Lung (tissue), 12 donors: ENCODE measurements around the gene ATRIP. TPM values are rescaled to one million over a fixed set of nuclear protein-coding genes. Genes with fewer than 3 reads are reported as not detected.
"Not testable (repeated sequence)": the region's sequence is repeated elsewhere in the genome, so short reads cannot be mapped to it uniquely, and the experiment has no call there.

ENCODE experiments used
- ATAC-seq: fragments of 200-7000 bp; cut with Tn5 transposase; one replicate; pipeline ENCODE4 v1.9.1; 2020; ENCODE audit warnings: moderate number of reproducible peaks; ENCODE audit not compliant: insufficient read depth, low FRiP score
- DNase-seq, 3 donors: peaks; one replicate each; pipeline ENCODE4 v3.0.0-alpha.2; 2013 to 2017
- H3K27ac ChIP-seq, 2 donors: one replicate each; pipeline ENCODE4 v1.5.1; 2013; ENCODE audit warnings: mild to moderate bottlenecking in 2 of 2, moderate library complexity in 2 of 2, control low read depth in 1 of 2, inconsistent platforms in 1 of 2, low read depth in 1 of 2, low read length in 1 of 2
- H3K27me3 ChIP-seq, 3 donors: one replicate each; pipeline ENCODE4 v1.5.1; 2013; ENCODE audit warnings: low read length in 2 of 3; ENCODE audit not compliant: control insufficient read depth in 3 of 3, insufficient read depth in 3 of 3
- H3K36me3 ChIP-seq, 4 donors: one replicate each; pipeline ENCODE4 v1.5.1; 2013; ENCODE audit warnings: low read length in 4 of 4, mild to moderate bottlenecking in 1 of 4, moderate library complexity in 1 of 4; ENCODE audit not compliant: control insufficient read depth in 4 of 4, insufficient read depth in 4 of 4
- H3K4me1 ChIP-seq, 5 donors: one replicate each; pipeline ENCODE4 v1.5.1; 2013; ENCODE audit warnings: low read length in 5 of 5, mild to moderate bottlenecking in 2 of 5, moderate library complexity in 1 of 5; ENCODE audit not compliant: control insufficient read depth in 5 of 5, insufficient read depth in 5 of 5
- H3K4me3 ChIP-seq: one replicate; pipeline ENCODE4 v1.5.1; 2013; ENCODE audit warnings: mild to moderate bottlenecking, control low read depth, moderate library complexity
- H3K9ac ChIP-seq, 2 donors: one replicate each; pipeline ENCODE4 v1.5.1; 2013; ENCODE audit warnings: low read length in 2 of 2, control low read depth in 1 of 2; ENCODE audit not compliant: insufficient read depth in 1 of 2
- H3K9me3 ChIP-seq, 4 donors: one replicate each; pipeline ENCODE4 v1.5.1; 2013; ENCODE audit warnings: low read length in 3 of 4, mild to moderate bottlenecking in 1 of 4, moderate library complexity in 1 of 4; ENCODE audit not compliant: control insufficient read depth in 4 of 4, insufficient read depth in 3 of 4
- CTCF ChIP-seq: IDR thresholded peaks from 2 replicates; pipeline ENCODE4 v1.5.1; 2012; ENCODE audit warnings: mild to moderate bottlenecking; ENCODE audit errors: control extremely low read depth, extremely low read depth
- whole genome bisulfite sequencing, 2 donors: extraction: QIAGEN DNeasy Blood & Tissue Kit; methylation state at CpG; one replicate each; pipeline ENCODE4 v1.1.7; 2013; 5-methylcytosine and 5-hydroxymethylcytosine counted together
- polyA plus RNA-seq, 2 donors: library from polyadenylated mRNA; stranded (reverse); fragments of 200-250 nt; gene quantifications; one replicate each; pipeline ENCODE4 v1.2.1, GENCODE V29; 2013
- total RNA-seq, 2 donors: library from RNA; depleted of rRNA in 1 of 2; stranded (reverse); fragments of >200 nt in 1 of 2; gene quantifications; one replicate each; pipeline ENCODE4 v1.2.1, GENCODE V29; 2014 to 2021
- donor health status: control.
- donor health status: control.
- donor health status: Bipolar disorder and iron deficiency.
- donor health status: healthy.
- donor health status: DM: yes; HTN: yes; CAD: no.

Gene ATRIP
- total and polyA plus RNA-seq, 4 donors: 4.8 to 7.6 (median 6.3) TPM

DNA sequence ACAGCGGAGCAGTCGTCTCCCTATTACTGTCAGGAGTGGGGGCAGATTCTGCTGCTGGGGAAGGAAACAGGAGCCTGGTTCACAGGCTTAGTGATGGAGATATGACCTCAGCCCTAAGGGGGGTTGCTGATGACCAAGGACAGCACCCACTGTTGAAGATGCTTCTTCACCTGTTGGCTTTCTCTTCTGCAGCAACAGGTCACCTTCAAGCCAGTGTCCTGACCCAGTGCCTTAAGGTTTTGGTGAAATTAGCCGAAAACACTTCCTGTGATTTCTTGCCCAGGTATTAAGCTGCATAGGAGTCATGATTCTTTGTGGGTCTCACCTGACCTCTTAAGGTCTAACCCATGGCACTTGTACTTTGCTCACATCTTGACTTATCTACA, 14.0 kb downstream of the ATRIP start:
- no peaks in the 10 kb centered on the region for H3K9me3 ChIP-seq
- peaks cover 0 to 5% (median 0%) of the 10 kb centered on the region in 5 donors for H3K4me1 ChIP-seq
- 93 to 96% methylated on average over 3 of the region's 3 CpGs for WGBS, 2 donors
- H3K36me3 ChIP-seq: peaks cover 10 to 31% (median 20%) of the 10 kb centered on the region in 4 donors
- H3K4me3 ChIP-seq: no peak overlapping the region
- no peaks in the 10 kb centered on the region for H3K27me3 ChIP-seq
- no peak for DNase-seq
- ATAC-seq: no peak
- no peak for TF ChIP-seq CTCF
- H3K9ac ChIP-seq: no peak overlapping the region
- H3K27ac ChIP-seq: no peak overlapping the region

GRCh38 chr3:48461767-48462166, 15.2 kb downstream of the ATRIP start:
- Histone ChIP-seq H3K36me3 (peaks cover 10 to 28% (median 20%) of the 10 kb centered on the region in 4 donors), H3K4me1 (peaks cover 0 to 18% (median 2%) of the 10 kb centered on the region in 5 donors)
- WGBS, 2 donors: 93% methylated on average over 7 of the region's 7 CpGs
- H3K27ac ChIP-seq, ATAC-seq, H3K27me3 ChIP-seq, DNase-seq, H3K9me3 ChIP-seq, H3K9ac ChIP-seq, H3K4me3 ChIP-seq: not testable (repeated sequence)

DNA sequence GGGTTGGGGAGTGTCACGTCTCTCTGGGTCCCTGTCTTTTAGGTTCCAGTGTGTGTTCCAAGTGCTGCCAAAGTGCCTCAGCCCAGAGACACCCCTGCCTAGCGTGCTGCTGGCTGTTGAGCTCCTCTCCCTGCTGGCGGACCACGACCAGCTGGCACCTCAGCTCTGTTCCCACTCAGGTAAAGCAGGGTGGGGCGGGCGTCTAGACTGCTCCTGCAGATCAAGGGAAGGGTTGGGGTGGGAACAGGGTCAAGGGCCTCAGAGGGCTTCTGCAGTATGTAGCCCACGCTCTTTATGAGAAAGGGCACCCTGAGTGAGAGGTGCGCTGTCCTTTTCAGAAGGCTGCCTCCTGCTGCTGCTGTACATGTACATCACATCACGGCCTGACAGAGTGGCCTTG, 17.2 kb downstream of the ATRIP start:
- Histone ChIP-seq H3K36me3 (peaks cover 13 to 35% (median 24%) of the 10 kb centered on the region in 4 donors), H3K9me3 (no peaks in the 10 kb centered on the region), H3K4me1 (peaks cover 0 to 27% (median 18%) of the 10 kb centered on the region in 5 donors), H3K4me3 (no peak overlapping the region), H3K9ac (no peak overlapping the region), H3K27ac (peak overlapping the region in 1 of 2 donors; percentile 48), H3K27me3 (no peaks in the 10 kb centered on the region)
- WGBS, 2 donors: 80 to 94% methylated on average over 9 of the region's 9 CpGs
- DNase-seq: no peak
- ATAC-seq: no peak
- TF ChIP-seq CTCF: no peak

- WGBS, 2 donors: 95 to 96% methylated on average over 17 of the region's 17 CpGs
- Histone ChIP-seq H3K9me3 (no peaks in the 10 kb centered on the region), H3K4me1 (peaks cover 0 to 29% (median 18%) of the 10 kb centered on the region in 5 donors), H3K36me3 (peaks cover 3 to 35% (median 21%) of the 10 kb centered on the region in 4 donors), H3K27me3 (no peaks in the 10 kb centered on the region), H3K27ac (peak overlapping the region; percentile 65 to 92), H3K4me3 (no peak overlapping the region), H3K9ac (no peak overlapping the region)
- no peak for DNase-seq
- TF ChIP-seq CTCF: no peak
- no peak for ATAC-seq
These were observed 18.2 kb downstream of the ATRIP start for GRCh38 chr3:48464713-48465221.
